GM19467 (cell line): ENCODE measurements around the gene ERICH6.

Experiments used
- ATAC-seq: cut with Tn5 transposase; IDR thresholded peaks from one replicate; pipeline ENCODE4 v1.9.1; 2021; ENCODE audit warnings: mild to moderate bottlenecking, moderate library complexity; ENCODE audit not compliant: unreplicated experiment

Gene ERICH6

GRCh38 chr3:150703756-150704344 is at the start of gene ERICH6:
ERICH6 (minus strand) TSS chr3:150703920; CDS start chr3:150703898, 22 bp downstream.
- ATAC-seq, result peak; percentile 99

GRCh38 chr3:150751781-150752263 is 48.1 kb upstream of the ERICH6 start:
- no peak for ATAC-seq

GRCh38 chr3:150749255-150749654 is 45.5 kb upstream of the ERICH6 start:
- ATAC-seq, result no peak

GRCh38 chr3:150748684-150749047 is 44.9 kb upstream of the ERICH6 start:
- ATAC-seq, result no peak

- no peak for ATAC-seq
These were observed 44.4 kb upstream of the ERICH6 start for GRCh38 chr3:150747886-150748683.

- no peak for ATAC-seq
These were observed 43.3 kb upstream of the ERICH6 start for GRCh38 chr3:150746791-150747590.

GRCh38 chr3:150745832-150746231 is 42.1 kb upstream of the ERICH6 start:
- ATAC-seq, result no peak

- ATAC-seq, result no peak
These were observed 41.1 kb upstream of the ERICH6 start for GRCh38 chr3:150744919-150745211.

- ATAC-seq, result no peak
These were observed 40.6 kb upstream of the ERICH6 start for GRCh38 chr3:150744041-150744918.

GRCh38 chr3:150743508-150743907 is 39.8 kb upstream of the ERICH6 start:
- ATAC-seq, result no peak

- ATAC-seq, result no peak
These were observed 39.0 kb upstream of the ERICH6 start for GRCh38 chr3:150742679-150743078.

GRCh38 chr3:150742141-150742523 is 38.4 kb upstream of the ERICH6 start:
- ATAC-seq, result no peak

- ATAC-seq, result no peak
These were observed 37.9 kb upstream of the ERICH6 start for GRCh38 chr3:150741497-150742140.

GRCh38 chr3:150740733-150741496 is 37.2 kb upstream of the ERICH6 start:
- no peak for ATAC-seq

- no peak for ATAC-seq
These were observed 36.3 kb upstream of the ERICH6 start for GRCh38 chr3:150739877-150740645.

GRCh38 chr3:150739200-150739863 is 35.6 kb upstream of the ERICH6 start:
- no peak for ATAC-seq

GRCh38 chr3:150738688-150739087 is 35.0 kb upstream of the ERICH6 start:
- no peak for ATAC-seq
